Thoracic aorta (tissue), 2 donors: ENCODE results near the gene SH3BP4. TPM values are rescaled to one million over a fixed set of nuclear protein-coding genes. Genes with fewer than 3 reads are reported as not detected.

Experiments used
- ATAC-seq: fragments of 150-250 bp; one replicate; pipeline ENCODE4 v1.8.0; 2017; ENCODE audit warnings: low read depth; ENCODE audit not compliant: insufficient number of reproducible peaks, low FRiP score
- DNase-seq: peaks from one replicate; pipeline ENCODE4 v3.0.0-alpha.2; 2020; ENCODE audit warnings: low spot score
- H3K27ac ChIP-seq, 2 donors: fragments of 200-600 bp; sonication (generic); 1 replicate in 1 of 2; 2 replicates in 1 of 2; pipeline ENCODE4 v1.5.1; 2016; ENCODE audit warnings: mild to moderate bottlenecking in 2 of 2, moderate library complexity in 2 of 2
- H3K27me3 ChIP-seq: fragments of 200-600 bp; sonication (generic); replicated peaks from 2 replicates; pipeline ENCODE4 v1.6.0; 2016; ENCODE audit warnings: mild to moderate bottlenecking; ENCODE audit not compliant: insufficient read depth
- H3K36me3 ChIP-seq: fragments of 200-600 bp; sonication (generic); one replicate; pipeline ENCODE4 v1.5.1; 2016
- H3K4me1 ChIP-seq, 2 donors: fragments of 200-600 bp; sonication (generic); 1 replicate in 1 of 2; 2 replicates in 1 of 2; pipeline versions ENCODE4 v1.5.1 to v1.6.0; 2016; ENCODE audit warnings: low read depth in 2 of 2, mild to moderate bottlenecking in 1 of 2; ENCODE audit not compliant: control insufficient read depth in 1 of 2
- H3K4me3 ChIP-seq: fragments of 200-600 bp; sonication (generic); 2 replicates; pipeline ENCODE4 v1.5.1; 2016; ENCODE audit warnings: mild to moderate bottlenecking
- H3K9me3 ChIP-seq: fragments of 200-600 bp; sonication (generic); 2 replicates; pipeline ENCODE4 v1.5.1; 2016
- total RNA-seq, 2 donors: library from RNA; depleted of rRNA; stranded (reverse); fragments of >200 nt; gene quantifications; one replicate each; pipeline versions ENCODE4 v1.1.0 to v1.2.3, GENCODE V29; 2016
- TF ChIP-seq, protein P1 (sequence below): fragments of 200-600 bp; sonication (generic); IDR thresholded peaks from one replicate; pipeline ENCODE4 v1.5.1; 2019; ENCODE audit warnings: antibody characterized with exemption

The SH3BP4 gene
- total RNA-seq, 2 donors from 2014 or later: 24.0 to 32.4 TPM

- ATAC-seq (no peak), DNase-seq (no peak)
- no peaks in the 10 kb centered on the region for H3K9me3 ChIP-seq
- H3K36me3 ChIP-seq: no peaks in the 10 kb centered on the region
- no peaks in the 10 kb centered on the region for H3K27me3 ChIP-seq
- H3K27ac ChIP-seq: no peak overlapping the region
- no peak overlapping the region for H3K4me3 ChIP-seq
- H3K4me1 ChIP-seq: peaks cover 2 to 7% of the 10 kb centered on the region in 2 donors
- TF ChIP-seq, protein P1, sequence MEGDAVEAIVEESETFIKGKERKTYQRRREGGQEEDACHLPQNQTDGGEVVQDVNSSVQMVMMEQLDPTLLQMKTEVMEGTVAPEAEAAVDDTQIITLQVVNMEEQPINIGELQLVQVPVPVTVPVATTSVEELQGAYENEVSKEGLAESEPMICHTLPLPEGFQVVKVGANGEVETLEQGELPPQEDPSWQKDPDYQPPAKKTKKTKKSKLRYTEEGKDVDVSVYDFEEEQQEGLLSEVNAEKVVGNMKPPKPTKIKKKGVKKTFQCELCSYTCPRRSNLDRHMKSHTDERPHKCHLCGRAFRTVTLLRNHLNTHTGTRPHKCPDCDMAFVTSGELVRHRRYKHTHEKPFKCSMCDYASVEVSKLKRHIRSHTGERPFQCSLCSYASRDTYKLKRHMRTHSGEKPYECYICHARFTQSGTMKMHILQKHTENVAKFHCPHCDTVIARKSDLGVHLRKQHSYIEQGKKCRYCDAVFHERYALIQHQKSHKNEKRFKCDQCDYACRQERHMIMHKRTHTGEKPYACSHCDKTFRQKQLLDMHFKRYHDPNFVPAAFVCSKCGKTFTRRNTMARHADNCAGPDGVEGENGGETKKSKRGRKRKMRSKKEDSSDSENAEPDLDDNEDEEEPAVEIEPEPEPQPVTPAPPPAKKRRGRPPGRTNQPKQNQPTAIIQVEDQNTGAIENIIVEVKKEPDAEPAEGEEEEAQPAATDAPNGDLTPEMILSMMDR: no peak
These were observed 18.3 kb downstream of the SH3BP4 start for GRCh38 chr2:234970099-234970440.

DNA sequence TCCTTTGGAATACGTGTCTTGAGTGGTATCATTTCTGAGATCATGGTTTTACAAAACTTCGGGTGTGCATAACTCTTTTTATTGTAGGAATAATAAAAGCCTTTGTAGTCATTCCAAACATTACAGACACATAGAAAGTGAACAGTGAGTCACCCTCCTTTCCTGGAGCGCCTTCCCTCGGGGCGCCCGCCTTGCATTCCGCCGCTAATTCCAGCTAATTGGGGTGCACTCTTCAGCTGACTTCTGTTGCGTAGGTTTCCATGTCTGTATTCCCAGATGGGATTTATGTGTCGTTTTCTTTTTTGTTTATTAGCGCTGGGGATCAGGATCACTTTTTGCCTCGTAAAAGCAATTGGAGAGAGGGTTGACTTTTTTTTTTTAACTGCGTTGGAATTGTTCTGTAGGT, 18.7 kb downstream of the SH3BP4 start:
- TF ChIP-seq, protein P1: no peak
- DNase-seq: no peak
- no peak for ATAC-seq
- Histone ChIP-seq H3K4me3 (no peak overlapping the region), H3K4me1 (peaks cover 6 to 11% of the 10 kb centered on the region in 2 donors), H3K9me3 (no peaks in the 10 kb centered on the region), H3K36me3 (no peaks in the 10 kb centered on the region), H3K27me3 (no peaks in the 10 kb centered on the region), H3K27ac (no peak overlapping the region)

GRCh38 chr2:234971496-234971895, 19.7 kb downstream of the SH3BP4 start:
- Histone ChIP-seq H3K36me3 (no peaks in the 10 kb centered on the region), H3K27me3 (no peaks in the 10 kb centered on the region), H3K4me1 (peaks cover 6 to 12% of the 10 kb centered on the region in 2 donors), H3K27ac (no peak overlapping the region), H3K4me3 (no peak overlapping the region), H3K9me3 (no peaks in the 10 kb centered on the region)
- DNase-seq: no peak
- no peak for ATAC-seq
- TF ChIP-seq, protein P1: no peak

DNA sequence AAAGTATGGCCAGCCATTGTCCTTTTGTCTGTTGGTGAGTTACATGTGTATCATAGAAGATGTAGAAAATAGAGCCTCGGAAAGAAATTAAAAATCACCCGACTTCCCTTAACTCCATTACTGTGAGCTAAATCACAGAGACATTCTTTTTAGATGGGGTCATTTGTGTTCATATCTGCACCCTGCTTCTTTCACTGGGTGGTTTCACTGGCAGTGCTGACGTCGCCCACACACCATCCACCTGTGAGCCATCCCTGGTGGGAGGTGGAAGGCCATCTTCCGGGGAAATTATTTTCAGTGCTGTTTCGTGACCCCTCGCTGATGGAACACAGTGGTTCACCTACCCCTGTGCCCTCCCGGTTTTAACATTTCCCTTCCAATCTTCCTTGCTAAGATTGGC, 21.2 kb downstream of the SH3BP4 start:
- no peak for ATAC-seq

DNA sequence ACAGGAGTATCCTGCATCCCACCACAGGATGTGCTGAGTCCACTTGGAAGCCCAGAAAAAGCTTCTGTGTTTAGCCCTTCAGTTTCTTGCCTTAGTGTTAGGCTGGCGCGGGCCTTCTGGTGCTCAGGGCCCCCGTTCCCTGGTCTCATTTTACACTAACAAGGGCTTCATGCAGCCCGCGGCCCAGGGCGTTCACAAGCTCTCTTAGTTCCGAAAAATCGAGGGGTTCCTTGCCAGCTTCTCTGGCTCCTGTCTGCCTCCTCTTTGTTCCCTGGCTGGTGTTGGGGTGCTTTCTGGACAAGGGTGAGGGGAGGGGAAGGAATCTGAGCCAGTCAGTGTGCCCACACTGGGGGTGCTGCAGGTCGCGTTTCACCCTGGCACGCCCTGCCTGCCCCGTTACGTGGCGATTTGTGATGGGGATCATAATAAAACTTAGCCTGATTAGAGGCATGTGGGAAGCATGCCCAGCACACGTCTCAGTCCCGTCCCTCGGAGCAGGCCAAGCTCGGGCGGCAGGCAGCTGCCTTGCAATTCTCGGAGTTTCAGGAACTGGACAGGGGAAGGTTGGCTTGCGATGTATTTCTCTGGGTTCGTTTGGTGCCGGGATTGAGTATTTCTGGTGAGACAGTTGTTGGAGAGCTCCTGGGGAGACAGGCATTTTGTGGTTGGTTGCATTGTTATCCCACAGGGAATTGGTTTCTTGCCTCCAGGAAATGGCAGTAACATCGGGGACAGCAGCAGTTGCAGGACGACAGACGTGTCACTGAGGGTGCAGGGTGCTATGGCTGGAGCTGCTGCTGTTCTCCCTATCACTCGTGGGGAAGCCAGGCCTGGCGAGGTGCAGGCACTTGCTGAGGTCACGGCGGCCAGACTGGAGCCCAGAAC, 22.9 kb downstream of the SH3BP4 start:
- Histone ChIP-seq H3K27me3 (no peaks in the 10 kb centered on the region), H3K36me3 (no peaks in the 10 kb centered on the region), H3K4me3 (peak overlapping the region; percentile 31), H3K27ac (no peak overlapping the region), H3K9me3 (no peaks in the 10 kb centered on the region), H3K4me1 (peaks cover 14 to 29% of the 10 kb centered on the region in 2 donors)
- ATAC-seq (peak; percentile 26), DNase-seq (no peak)
- TF ChIP-seq, protein P1: no peak

More for the DNA sequence above, 21.2 kb downstream of the SH3BP4 start:
- TF ChIP-seq, protein P1: no peak
- H3K27me3 ChIP-seq: no peaks in the 10 kb centered on the region
- H3K9me3 ChIP-seq: no peaks in the 10 kb centered on the region
- no peaks in the 10 kb centered on the region for H3K36me3 ChIP-seq
- H3K4me1 ChIP-seq: peaks cover 6 to 13% of the 10 kb centered on the region in 2 donors
- H3K4me3 ChIP-seq: no peak overlapping the region
- H3K27ac ChIP-seq: no peak overlapping the region
- DNase-seq: no peak
